Amygdala (tissue), 56 donors: Measurements from ENCODE around the gene FBXL17.

Source experiments
- DNase-seq, 56 donors: peaks; one replicate each; lab custom pipeline; 2025; lab: John Stamatoyannopoulos, UW

The FBXL17 gene

GRCh38 chr5:107968406-107968843 is 413.5 kb downstream of the FBXL17 start:
- DNase-seq, result no peak

DNA sequence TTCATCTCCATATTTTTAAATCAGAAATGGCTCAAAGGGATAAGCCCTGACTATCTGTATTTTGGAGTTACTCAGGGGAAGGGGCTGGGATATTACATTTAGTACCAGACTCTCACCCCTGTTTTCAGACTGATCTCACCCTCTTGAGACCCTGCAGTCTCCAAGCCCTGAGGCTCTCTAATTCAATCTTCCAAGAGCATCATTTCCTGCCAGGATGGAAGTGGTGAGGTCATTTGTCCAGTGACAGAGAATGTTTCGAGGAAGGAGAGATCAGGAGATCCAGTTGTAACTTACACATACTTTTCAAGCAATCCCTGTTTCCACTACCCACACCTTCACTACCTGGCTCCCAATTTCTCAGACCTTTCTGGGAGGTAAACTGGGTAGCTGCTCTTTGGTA is 415.7 kb downstream of the FBXL17 start:
- DNase-seq, result no peak

GRCh38 chr5:107964722-107965121 is 417.2 kb downstream of the FBXL17 start:
- no peak for DNase-seq

- DNase-seq, result no peak
These were observed 422.2 kb downstream of the FBXL17 start for GRCh38 chr5:107959573-107960279.

- DNase-seq, result no peak
These were observed 423.0 kb downstream of the FBXL17 start for GRCh38 chr5:107958861-107959260.

- no peak for DNase-seq
These were observed 423.5 kb downstream of the FBXL17 start for GRCh38 chr5:107958432-107958831.

GRCh38 chr5:107957051-107957450 is 424.8 kb downstream of the FBXL17 start:
- DNase-seq, result no peak

DNA sequence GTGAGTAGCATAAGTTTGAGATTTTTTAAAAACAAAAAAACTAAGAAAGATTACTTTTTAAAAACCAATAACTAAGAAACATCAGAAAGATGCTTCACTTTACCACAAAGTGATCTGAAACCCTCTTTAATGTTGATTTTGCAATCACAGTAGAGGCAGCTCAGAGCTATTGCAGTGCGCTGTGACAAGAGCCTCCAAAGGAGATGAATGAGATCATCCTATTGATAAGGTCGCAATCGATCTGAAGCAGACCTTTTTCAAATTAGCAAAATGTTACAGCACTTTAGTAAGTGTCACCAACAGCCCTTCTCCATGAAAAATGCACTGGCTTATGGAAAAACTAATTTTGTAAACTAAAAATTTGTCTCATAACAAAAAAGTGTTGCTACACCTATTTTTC is 426.6 kb downstream of the FBXL17 start:
- DNase-seq, result no peak

DNA sequence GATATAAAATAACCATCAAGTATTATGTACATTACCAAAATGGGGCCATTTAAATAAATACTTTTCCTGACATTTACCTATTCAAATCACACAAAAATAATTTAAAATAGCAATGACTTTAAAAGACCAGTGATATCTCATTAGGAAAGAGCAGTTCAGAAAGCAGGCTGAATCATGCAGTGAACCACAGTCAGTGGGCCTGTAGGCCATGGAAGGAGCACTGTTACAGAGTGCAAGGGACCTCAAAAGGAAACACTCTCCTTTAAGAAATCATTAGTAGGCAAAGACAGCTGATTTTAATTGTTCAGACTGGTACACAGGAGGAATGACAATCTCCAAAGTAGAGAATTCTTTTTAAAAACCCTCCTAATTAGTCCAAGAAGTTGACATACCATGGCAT is 427.6 kb downstream of the FBXL17 start:
- DNase-seq, result no peak

GRCh38 chr5:107952450-107952849 is 429.4 kb downstream of the FBXL17 start:
- DNase-seq, result no peak

- DNase-seq, result no peak
These were observed 430.6 kb downstream of the FBXL17 start for GRCh38 chr5:107951309-107951708.

GRCh38 chr5:107950776-107951175 is 431.1 kb downstream of the FBXL17 start:
- no peak for DNase-seq

DNA sequence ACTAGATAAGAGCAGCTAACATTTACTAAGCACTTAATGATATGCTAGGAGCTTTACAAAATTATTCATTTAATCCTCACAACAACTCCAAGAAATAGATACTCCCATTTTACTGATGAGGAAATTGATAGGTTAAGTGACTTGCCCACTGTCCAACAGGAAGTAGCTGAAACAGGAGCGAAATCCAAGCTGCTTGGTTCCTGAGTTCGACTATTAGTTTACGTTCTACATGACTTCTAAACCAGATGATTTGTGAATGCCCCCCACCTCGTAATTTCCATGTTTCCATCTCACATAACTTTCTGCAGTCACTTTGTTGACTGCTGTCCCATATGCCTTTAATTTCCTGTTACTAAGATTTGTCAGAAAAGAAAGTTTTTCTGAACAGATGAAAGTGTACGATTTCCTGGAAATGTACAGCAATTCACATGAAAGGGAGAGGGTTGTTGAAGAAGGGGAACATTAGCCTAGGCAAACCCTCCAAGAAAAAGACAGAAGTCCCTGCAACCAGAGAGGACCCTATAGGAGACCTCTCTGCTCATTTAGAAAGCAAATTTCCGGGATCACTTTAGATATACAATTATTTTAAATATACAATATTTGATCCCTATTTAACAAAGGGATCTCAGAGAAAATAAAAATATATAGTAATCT is 432.1 kb downstream of the FBXL17 start:
- DNase-seq, result no peak

DNA sequence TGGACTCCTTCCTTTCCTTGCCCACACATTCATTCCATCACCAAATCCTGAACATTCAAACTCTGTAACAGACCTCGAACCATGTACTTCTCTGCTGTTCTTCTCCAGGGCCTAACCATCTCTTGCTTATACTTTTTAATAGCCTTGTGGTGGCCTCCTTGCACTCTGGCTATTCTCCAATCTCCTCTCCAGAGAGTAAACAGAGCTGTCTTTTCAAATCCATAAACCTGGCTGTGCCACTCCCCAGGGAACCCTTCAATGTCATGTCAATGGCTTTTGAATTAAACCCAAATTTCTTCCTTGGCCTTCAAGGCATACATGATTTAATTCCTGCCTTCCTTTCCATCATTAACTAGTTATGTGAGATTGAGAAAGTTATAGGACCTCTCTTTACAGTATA is 433.5 kb downstream of the FBXL17 start:
- no peak for DNase-seq

DNA sequence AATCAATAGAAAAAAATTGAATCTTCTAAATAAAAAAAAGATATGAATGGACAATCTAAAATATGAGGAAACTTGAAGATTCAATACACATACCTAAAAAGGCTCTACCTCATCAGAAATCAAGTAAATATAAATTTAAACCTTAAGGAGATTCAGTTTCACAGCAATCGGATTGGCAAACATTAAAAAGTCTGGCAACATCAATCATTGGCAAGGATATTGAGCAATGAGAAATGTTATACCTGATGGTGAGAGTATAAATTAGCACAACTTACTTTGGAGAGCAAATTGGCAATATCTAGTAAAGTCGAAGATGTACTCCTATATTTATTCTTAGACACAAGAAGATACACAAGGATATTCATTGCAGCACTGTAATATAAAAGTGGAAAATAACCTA is 436.8 kb downstream of the FBXL17 start:
- no peak for DNase-seq

GRCh38 chr5:107943923-107944322 is 438.0 kb downstream of the FBXL17 start:
- no peak for DNase-seq

- no peak for DNase-seq
These were observed 440.9 kb downstream of the FBXL17 start for GRCh38 chr5:107941036-107941435.

- DNase-seq, result no peak
These were observed 444.1 kb downstream of the FBXL17 start for GRCh38 chr5:107937651-107938355.

- no peak for DNase-seq
These were observed 444.7 kb downstream of the FBXL17 start for GRCh38 chr5:107937204-107937603.

DNA sequence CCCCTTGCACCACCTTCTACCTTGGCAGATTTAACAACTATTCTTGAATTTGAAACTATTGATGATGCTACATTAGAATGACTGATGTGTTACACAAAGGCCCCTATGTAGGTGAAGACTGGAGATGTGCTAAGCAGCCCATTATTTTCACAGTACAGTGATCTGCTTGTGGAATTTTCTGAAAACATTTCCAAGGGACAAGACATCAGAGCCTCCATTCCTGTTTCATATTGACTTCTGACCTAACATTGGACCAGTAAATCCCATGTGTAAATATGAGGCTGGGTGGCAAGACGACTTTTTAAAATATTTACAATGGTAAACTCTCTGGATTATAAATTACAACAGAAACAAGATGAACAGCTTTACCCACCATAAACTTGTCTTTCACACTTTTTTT is 445.4 kb downstream of the FBXL17 start:
- DNase-seq, result no peak

GRCh38 chr5:107935645-107936044 is 446.3 kb downstream of the FBXL17 start:
- no peak for DNase-seq

DNA sequence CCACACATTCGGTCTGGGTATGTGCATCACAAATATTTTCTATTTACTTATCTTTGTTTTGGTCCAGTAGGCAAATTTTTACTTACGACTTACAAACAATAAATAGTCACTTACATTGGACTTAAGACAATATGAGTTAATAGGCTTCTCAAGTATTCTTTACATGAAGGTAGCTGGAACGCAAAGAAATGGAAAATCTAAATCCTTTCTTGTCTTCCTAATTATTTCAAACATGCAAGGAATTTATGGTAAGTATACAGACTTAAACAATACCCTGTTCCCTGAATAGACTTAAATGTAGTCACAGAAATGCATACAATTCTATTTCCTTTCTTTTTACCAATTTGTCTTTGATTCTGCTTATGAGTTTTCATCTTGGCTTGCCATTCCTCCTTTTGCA is 448.6 kb downstream of the FBXL17 start:
- DNase-seq, result no peak
